HL-60 (cell line): ENCODE data around the gene NTN4.

Experiments used
- DNase-seq, 2 experiments: peaks; one replicate each; pipeline ENCODE4 v3.0.0-alpha.2; 2010 to 2020; ENCODE audit warnings: low read depth in 1 of 2, low spot score in 1 of 2
- H3K27ac ChIP-seq: fragments of 250-450 bp; sonication (Bioruptor Pico); replicated peaks from 2 replicates; pipeline ENCODE4 v1.5.1; 2020; ENCODE audit warnings: mild to moderate bottlenecking, moderate library complexity
- H3K27me3 ChIP-seq: fragments of 250-450 bp; sonication (Bioruptor Pico); 2 replicates; pipeline ENCODE4 v1.5.1; 2021; ENCODE audit warnings: mild to moderate bottlenecking, moderate library complexity; ENCODE audit not compliant: insufficient read depth, poor library complexity, severe bottlenecking
- H3K4me3 ChIP-seq: replicated peaks from 2 replicates; pipeline ENCODE4 v1.5.1; 2011; ENCODE audit warnings: mild to moderate bottlenecking, control low read depth, low read length; ENCODE audit not compliant: insufficient read depth
- CTCF ChIP-seq: IDR thresholded peaks from one replicate; pipeline ENCODE4 v1.5.1; 2011; ENCODE audit warnings: low read length, control low read depth, inconsistent platforms; ENCODE audit not compliant: insufficient read depth
- GABPA ChIP-seq: IDR thresholded peaks from 2 replicates; pipeline ENCODE4 v1.6.1; 2012; ENCODE audit warnings: low read depth
- POLR2AphosphoS5 ChIP-seq: IDR thresholded peaks from 2 replicates; pipeline ENCODE4 v1.6.1; 2012; ENCODE audit warnings: low read depth
- SPI1 ChIP-seq: IDR thresholded peaks from 2 replicates; pipeline ENCODE4 v1.6.1; 2012; ENCODE audit warnings: low read depth, mild to moderate bottlenecking, borderline replicate concordance
- TF ChIP-seq, protein P1 (sequence below): IDR thresholded peaks from 2 replicates; pipeline ENCODE4 v1.6.1; 2012; ENCODE audit warnings: low read depth; ENCODE audit not compliant: insufficient replicate concordance

The NTN4 gene

GRCh38 chr12:95699579-95699978, 91.0 kb downstream of the NTN4 start:
- DNase-seq, result no peak
- peaks cover 2% of the 10 kb centered on the region for H3K27me3 ChIP-seq
- no peak overlapping the region for H3K4me3 ChIP-seq
- H3K27ac ChIP-seq, result no peak overlapping the region
- TF ChIP-seq CTCF, result no peak

- H3K4me3 ChIP-seq, result no peak overlapping the region
- H3K27ac ChIP-seq, result no peak overlapping the region
- H3K27me3 ChIP-seq, result peaks cover 2% of the 10 kb centered on the region
- no peak for DNase-seq
- no peak for TF ChIP-seq GABPA
- TF ChIP-seq CTCF, result no peak
- TF ChIP-seq, protein P1, sequence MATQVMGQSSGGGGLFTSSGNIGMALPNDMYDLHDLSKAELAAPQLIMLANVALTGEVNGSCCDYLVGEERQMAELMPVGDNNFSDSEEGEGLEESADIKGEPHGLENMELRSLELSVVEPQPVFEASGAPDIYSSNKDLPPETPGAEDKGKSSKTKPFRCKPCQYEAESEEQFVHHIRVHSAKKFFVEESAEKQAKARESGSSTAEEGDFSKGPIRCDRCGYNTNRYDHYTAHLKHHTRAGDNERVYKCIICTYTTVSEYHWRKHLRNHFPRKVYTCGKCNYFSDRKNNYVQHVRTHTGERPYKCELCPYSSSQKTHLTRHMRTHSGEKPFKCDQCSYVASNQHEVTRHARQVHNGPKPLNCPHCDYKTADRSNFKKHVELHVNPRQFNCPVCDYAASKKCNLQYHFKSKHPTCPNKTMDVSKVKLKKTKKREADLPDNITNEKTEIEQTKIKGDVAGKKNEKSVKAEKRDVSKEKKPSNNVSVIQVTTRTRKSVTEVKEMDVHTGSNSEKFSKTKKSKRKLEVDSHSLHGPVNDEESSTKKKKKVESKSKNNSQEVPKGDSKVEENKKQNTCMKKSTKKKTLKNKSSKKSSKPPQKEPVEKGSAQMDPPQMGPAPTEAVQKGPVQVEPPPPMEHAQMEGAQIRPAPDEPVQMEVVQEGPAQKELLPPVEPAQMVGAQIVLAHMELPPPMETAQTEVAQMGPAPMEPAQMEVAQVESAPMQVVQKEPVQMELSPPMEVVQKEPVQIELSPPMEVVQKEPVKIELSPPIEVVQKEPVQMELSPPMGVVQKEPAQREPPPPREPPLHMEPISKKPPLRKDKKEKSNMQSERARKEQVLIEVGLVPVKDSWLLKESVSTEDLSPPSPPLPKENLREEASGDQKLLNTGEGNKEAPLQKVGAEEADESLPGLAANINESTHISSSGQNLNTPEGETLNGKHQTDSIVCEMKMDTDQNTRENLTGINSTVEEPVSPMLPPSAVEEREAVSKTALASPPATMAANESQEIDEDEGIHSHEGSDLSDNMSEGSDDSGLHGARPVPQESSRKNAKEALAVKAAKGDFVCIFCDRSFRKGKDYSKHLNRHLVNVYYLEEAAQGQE, result no peak
- no peak for TF ChIP-seq POLR2AphosphoS5
These were observed 96.4 kb downstream of the NTN4 start for GRCh38 chr12:95694136-95694535.

GRCh38 chr12:95693689-95694088, 96.9 kb downstream of the NTN4 start:
- TF ChIP-seq, protein P1, result no peak
- TF ChIP-seq SPI1, result no peak
- TF ChIP-seq GABPA, result no peak
- TF ChIP-seq POLR2AphosphoS5, result no peak
- TF ChIP-seq CTCF, result no peak

DNA sequence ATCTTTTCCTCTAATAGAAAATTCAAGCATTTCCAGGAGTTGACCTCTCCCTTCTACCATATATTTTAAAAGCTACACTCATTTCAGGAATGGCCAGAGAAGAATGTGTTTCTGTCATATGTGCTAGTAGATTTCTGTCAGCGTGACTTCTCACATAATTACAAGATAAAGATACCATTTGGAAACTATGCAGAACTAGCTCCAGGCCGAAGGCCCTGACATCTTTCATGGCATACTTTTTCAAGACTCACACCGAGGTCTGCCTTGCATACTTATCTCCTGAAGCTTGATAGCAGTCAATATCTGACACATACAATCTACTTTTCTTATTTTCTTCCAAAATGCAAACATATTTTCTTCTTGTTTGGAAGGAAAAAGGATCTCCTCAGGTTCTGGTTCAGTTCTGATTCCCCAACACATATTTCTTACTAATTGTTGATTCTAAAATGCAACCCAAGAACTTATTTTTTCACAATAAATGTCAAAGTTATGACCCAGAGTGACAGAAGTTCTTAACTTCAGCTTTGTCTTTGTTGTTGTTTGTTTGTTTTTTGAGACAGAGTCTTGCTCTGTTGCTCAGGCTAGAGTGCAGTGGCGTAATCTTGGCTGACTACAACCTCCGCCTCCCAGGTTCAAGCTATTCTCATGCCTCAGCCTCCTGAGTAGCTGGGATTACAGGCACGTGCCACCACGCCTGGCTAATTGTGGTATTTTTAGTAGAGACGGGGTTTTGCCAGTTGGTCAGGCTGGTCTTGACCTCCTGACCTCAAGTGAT, 99.5 kb downstream of the NTN4 start:
- no peaks in the 10 kb centered on the region for H3K27me3 ChIP-seq
- no peak overlapping the region for H3K27ac ChIP-seq
- TF ChIP-seq GABPA (no peak), POLR2AphosphoS5 (no peak), SPI1 (no peak), CTCF (no peak)
- TF ChIP-seq, protein P1, result no peak
- H3K4me3 ChIP-seq, result no peak overlapping the region
- DNase-seq, result no peak

More at GRCh38 chr12:95693689-95694088, 96.9 kb downstream of the NTN4 start:
- DNase-seq, result no peak
- Histone ChIP-seq H3K4me3 (no peak overlapping the region), H3K27me3 (peaks cover 2% of the 10 kb centered on the region), H3K27ac (no peak overlapping the region)
